Stimulated activated CD4-positive, alpha-beta T cell treated with anti-CD3 and anti-CD28 coated beads, TNF-alpha, amount 100 ng/mL, for 24 hours (primary cell): ENCODE results near the gene PEX11B.
"Not testable (repeated sequence)": the region's sequence is repeated elsewhere in the genome, so short reads cannot be mapped to it uniquely, and the experiment has no call there.

Experiments used
- DNase-seq, 3 experiments: peaks; one replicate each; pipeline ENCODE4 v3.0.0-alpha.2; 2020; ENCODE audit warnings: low read depth in 3 of 3

The PEX11B gene

DNA sequence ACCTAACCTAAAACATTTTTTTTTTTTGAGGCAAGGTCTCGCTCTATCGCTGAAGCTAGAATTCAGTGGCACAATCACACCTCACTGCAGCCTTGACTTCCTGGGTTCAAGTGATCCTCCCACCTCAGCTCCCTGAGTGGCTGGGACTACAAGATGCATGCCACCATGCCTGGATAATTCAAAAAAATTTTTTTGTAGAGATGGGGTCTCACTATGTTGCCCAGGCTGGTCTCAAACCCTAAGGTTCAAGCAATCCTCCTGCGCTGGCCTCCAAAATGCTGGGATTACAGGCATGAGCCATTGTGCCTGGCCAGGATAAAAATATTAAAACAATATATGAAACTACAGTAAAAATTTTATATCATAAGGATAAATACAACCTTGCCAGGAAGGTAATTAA, 34.4 kb upstream of the PEX11B start:
- no peak for DNase-seq

DNA sequence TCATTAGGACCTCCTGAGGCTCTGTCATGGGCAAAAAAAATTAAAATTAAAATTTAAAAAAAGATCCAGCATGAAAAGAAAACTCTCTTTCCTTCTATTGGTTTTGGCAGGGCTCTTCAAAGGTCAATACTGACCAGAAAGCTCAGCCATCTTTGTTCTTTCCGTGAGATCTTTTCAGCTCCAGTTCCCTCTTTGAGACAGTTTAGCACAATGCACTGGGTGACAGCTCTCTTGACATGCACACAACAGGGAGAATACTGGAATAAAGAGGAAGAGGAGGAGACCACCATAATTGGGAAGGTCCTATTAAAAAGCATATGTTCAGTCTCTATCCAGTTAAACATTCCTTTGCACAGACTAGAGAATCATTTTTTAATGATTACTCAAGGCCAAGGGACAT, 33.0 kb upstream of the PEX11B start:
- DNase-seq = no peak

DNA sequence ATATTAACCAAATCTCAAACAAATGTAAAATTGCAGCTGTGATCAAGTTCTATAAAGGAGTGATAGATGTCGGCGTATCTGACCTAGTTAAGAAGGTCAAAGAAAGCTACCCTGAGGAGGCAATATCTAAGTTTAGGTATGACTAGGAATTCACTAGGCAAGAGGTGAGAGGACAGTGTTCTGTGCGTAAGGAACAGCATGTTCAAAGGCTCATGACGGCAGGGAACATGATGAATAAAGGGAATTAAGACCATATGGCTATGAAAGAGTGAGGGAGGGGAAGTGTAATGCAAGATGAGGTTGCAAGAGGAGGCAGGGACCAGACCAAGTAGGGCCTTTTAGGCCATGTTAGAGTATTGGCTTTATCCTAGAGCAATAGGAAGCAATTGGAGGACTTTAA, 30.7 kb upstream of the PEX11B start:
- DNase-seq = no peak

DNA sequence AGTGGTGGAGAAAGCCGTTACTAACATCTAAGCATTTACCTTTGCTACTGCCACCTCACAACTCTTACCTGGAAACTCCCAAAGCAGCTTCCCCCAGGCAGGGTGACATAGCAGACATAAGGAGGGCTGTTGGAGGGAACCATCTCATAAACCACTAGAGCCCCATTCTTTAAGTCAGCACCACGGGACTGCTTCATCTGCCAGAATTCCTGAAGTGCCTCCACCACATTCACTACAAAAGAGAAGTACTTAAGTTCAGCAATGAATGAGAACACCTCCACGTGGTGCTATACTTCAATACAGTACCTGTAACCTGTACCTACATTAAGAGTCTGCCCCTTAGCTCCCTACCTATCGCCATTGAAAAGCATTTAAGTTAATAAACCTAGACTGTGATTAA, 29.0 kb upstream of the PEX11B start:
- DNase-seq = no peak

GRCh38 chr1:145946477-145946986, 28.0 kb upstream of the PEX11B start:
- no peak for DNase-seq

GRCh38 chr1:145944532-145944931, 26.0 kb upstream of the PEX11B start:
- no peak for DNase-seq

- DNase-seq = no peak
Observed at GRCh38 chr1:145942871-145943270, 24.4 kb upstream of the PEX11B start.

DNA sequence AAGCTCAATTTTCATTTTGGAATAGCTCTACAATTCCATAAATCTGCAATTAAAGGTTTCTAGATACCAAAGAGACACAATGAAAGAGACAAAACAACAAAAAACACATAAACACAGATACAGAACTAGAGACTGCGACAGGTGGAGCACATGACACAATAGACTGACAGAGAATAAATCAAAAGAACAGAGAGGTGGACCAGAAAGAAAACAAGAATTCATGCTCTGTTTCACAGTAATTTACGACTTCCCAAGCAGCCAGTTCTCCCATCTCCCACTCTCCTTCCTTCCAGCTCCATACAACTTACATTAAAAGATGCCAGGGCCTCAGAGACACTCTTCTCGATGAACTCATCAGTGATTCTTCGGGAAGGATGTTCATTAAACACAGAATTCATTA, 23.9 kb upstream of the PEX11B start:
- DNase-seq = no peak

DNA sequence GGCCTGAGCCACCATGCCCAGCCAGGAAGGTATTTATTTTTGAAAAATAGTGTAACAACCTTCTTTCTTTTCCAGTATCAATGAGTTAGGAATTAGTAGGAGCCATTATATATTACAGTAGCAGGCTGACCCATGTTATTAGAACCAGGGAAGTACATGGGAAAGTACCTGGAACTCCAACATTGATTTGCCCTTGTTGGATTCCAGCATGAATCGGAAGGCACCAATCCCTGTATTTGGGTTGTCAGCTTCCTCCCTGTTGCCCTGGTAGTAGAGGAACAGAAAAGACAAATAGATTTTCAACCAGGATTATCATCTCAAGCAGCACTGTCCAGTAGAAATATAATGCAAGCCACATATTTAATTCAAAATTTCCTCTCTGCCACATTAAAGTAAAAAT, 18.9 kb upstream of the PEX11B start:
- no peak for DNase-seq

DNA sequence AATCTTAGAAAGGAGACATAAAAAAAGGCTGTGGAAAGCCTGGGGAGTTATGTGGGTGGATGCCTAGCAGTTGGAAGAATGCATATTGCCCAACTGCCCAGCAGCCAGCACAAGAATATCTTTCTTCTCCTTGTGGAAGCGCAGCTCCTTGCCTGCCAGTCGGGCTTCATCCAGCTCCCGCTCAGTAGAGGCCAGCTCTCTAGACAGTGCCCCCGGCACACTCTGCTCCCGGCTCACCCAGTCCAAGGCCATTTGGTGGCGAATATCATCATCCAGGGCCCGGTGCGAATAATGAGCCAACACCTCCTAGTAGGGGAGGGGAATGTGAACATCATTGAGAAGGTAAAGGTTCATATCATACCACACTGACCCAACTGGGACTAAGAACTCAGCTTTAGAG, 17.7 kb upstream of the PEX11B start:
- DNase-seq = no peak

DNA sequence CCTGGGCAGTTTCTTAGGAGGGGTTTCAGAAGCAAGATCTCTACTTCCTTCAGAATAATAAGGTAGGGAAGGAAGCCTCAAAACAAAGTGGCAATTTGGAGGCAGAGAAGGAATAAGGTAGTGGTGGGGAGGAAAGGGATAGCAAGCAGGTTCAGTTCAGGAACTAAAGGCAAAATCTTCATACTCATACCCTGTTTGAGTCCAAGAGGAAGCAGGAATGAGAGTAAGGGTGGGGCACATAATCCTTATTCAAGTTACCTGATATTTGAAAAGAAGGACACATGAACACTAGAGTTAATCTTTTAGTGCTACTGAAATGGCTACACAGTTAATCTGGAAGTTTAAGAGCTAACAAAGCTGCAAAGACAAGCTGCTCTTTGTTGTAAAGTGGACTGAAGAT, 17.2 kb upstream of the PEX11B start:
- no peak for DNase-seq

DNA sequence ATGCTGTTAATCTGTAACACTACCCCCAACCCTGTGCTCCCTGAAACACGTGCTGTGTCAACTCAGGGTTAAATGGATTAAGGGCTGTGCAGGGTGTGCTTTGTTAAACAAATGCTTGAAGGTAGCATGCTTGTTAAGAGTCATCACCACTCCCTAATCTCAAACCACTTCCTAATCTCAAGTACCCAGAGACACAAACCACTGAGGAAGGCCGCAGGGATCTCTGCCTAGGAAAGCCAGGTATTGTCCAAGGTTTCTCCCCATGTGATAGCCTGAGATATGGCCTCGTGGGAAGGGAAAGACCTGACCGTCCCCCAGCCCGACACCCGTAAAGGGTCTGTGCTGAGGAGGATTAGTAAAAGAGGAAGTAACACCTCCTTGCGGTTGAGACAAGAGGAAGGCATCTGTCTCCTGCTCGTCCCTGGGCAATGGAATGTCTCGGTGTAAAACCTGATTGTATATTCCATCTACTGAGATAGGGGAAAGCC, 14.0 kb upstream of the PEX11B start:
- not testable (repeated sequence) for DNase-seq

- DNase-seq = no peak
Observed at GRCh38 chr1:145927916-145928643, 9.6 kb upstream of the PEX11B start.

- peak; percentile 83 to 92 (median 91) for DNase-seq
Observed at GRCh38 chr1:145927063-145927886, 8.8 kb upstream of the PEX11B start, which contains the start of gene RBM8A. Gene RBM8A, minus strand, starts transcription at chr1:145927484. Its CDS starts 58 bp downstream, at chr1:145927426.

- DNase-seq = peak in 2 of 3 experiments; percentile 52 to 57
Observed at GRCh38 chr1:145926686-145927062, 8.2 kb upstream of the PEX11B start.

- no peak for DNase-seq
Observed at GRCh38 chr1:145922266-145922665, 3.7 kb upstream of the PEX11B start.

- DNase-seq = not testable (repeated sequence)
Observed at GRCh38 chr1:145920297-145920696, 1.8 kb upstream of the PEX11B start.

DNA sequence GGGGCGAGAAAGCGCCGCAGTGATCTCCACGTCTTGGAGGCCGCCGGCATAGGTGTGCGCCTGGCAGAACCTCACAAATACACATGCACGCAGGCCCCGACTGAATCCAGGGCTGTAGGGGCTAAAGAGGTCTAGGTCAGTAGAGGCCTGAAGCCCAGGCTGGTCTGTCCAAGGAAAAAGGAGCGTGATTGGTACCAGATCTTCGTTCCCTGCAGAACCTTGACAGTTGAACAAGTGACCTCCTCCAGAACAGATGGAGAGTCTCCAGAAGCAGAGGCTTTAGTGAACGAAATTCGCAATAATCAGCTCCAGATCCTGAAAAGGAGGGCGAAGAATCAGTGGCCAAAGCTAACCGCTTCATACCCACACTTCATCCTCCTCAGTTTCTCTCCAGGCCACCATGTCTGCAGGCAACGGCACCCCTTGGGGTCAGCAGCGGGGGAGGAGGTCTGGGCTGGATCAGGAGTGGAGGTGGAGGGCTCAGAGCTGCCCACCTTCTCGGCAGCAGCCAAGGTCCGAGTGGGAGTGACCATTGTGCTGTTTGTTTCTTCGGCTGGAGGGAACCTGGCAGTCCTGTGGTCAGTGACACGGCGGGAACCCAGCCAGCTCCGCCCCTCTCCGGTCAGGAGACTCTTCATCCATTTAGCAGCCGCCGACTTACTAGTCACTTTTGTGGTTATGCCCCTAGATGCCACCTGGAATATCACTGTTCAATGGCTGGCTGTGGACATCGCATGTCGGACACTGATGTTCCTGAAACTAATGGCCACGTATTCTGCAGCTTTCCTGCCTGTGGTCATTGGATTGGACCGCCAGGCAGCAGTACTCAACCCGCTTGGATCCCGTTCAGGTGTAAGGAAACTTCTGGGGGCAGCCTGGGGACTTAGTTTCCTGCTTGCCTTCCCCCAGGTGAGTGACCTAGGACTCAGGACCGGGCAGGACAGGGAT, 749 bp upstream of the PEX11B start:
- DNase-seq = no peak

DNA sequence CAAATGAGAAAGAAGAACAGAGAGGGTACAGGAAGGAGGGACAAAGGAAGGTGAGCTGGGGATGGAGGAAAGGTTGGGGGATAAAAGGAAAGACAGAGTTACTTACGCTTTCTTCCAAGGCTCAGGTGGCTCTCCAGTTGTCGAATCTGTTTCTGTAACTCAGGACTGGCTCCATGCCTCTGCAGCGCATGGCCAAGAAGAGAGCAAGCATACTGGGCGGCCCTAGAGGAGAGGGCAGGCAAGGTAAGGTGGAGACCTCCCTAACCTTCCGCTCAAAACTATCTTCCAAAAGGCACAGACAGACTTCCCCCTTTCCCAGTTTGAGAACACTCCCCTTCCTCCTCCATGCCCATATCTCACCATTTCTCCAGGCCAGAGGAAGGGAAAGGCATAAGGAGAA, 922 bp downstream of the PEX11B start:
- no peak for DNase-seq

DNA sequence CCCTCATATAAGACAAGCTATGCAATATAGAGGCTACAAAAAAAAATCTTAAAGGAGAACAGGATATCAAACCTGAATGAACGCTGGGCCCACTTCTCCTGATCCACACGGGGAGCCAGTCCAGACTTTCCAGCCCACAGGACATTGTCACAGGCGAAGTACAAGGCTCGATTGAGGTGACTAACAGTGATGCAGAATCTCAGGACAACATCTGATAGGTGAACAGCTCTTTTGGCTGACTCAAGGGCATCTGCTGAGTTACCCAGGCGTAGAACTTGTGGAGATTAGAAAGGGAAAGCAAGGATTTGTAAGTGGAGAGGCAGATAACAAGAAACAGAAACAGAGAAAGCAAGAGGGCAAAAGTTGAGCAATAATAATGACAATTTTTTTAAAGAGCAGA, 1.8 kb downstream of the PEX11B start:
- no peak for DNase-seq

DNA sequence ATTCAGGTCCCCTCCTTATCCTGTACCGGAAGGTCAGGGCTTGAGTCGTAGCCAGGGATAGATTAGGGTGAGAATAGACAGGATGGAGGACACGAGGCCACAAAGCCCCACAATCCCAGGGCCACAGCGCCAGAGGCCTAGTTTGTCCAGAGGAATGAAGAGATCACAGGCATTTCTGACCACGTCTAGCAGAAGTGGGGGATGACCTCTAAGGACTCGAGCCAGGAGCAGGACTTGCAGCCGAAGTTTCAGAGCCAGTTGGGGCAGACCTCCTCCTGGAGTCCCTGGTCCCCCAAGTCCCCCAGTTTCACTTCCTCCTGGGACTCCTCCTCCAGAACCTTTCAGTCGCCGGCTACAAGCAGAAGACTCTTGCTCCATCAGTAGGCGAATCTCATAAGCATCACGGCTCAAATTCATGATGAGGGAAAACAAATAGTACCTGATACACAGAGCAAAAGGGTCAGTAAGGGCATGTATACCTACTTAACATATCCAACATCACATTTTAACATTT, 6.3 kb downstream of the PEX11B start:
- DNase-seq = no peak
